Measurements from ENCODE around the gene GPC5. TPM values are rescaled to one million over a fixed set of nuclear protein-coding genes. Genes with fewer than 3 reads are reported as not detected.

Gene GPC5
- total and polyA plus RNA-seq, 4 donors = 0.51 to 22.4 (median 2.0) TPM

GRCh38 chr13:91523116-91523515 lies 124.7 kb downstream of the GPC5 start:
- TF ChIP-seq HNF4A (conservative IDR thresholded peaks at IDR 0.05) (no peak), TAF1 (conservative IDR thresholded peaks at IDR 0.05) (no peak), RXRA (IDR thresholded peaks at IDR 0.05) (no peak), NR2F2 (IDR thresholded peaks at IDR 0.05) (no peak), HNF4G (IDR thresholded peaks at IDR 0.05) (no peak), CTCF (IDR thresholded peaks at IDR 0.05; ENCODE audit: low read depth, low read length, missing input control) (no peak), GABPA (IDR thresholded peaks at IDR 0.05 in 1 of 2, conservative IDR thresholded peaks at IDR 0.05 in 1 of 2) (no peak), RAD21 (IDR thresholded peaks at IDR 0.05) (no peak), FOXA2 (IDR thresholded peaks at IDR 0.05) (no peak), SP1 (IDR thresholded peaks at IDR 0.05) (no peak)
- TF ChIP-seq, protein P1, sequence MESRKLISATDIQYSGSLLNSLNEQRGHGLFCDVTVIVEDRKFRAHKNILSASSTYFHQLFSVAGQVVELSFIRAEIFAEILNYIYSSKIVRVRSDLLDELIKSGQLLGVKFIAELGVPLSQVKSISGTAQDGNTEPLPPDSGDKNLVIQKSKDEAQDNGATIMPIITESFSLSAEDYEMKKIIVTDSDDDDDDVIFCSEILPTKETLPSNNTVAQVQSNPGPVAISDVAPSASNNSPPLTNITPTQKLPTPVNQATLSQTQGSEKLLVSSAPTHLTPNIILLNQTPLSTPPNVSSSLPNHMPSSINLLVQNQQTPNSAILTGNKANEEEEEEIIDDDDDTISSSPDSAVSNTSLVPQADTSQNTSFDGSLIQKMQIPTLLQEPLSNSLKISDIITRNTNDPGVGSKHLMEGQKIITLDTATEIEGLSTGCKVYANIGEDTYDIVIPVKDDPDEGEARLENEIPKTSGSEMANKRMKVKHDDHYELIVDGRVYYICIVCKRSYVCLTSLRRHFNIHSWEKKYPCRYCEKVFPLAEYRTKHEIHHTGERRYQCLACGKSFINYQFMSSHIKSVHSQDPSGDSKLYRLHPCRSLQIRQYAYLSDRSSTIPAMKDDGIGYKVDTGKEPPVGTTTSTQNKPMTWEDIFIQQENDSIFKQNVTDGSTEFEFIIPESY (IDR thresholded peaks at IDR 0.05) = no peak
- TF ChIP-seq, protein P2, sequence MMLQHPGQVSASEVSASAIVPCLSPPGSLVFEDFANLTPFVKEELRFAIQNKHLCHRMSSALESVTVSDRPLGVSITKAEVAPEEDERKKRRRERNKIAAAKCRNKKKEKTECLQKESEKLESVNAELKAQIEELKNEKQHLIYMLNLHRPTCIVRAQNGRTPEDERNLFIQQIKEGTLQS (IDR thresholded peaks at IDR 0.05) = no peak
- H3K9ac ChIP-seq (ENCODE audit: low read depth in 1 of 2, low read length in 2 of 2) = no peak overlapping the region
- H3K4me1 ChIP-seq (ENCODE audit: control insufficient read depth in 4 of 4, insufficient read depth in 4 of 4, low read length in 3 of 4) = no peaks in the 10 kb centered on the region
- H3K27me3 ChIP-seq (ENCODE audit: control insufficient read depth in 4 of 4, insufficient read depth in 4 of 4, low read length in 3 of 4) = no peaks in the 10 kb centered on the region
- DNase-seq (ENCODE audit: low spot score) = no peak
- WGBS = 88% methylated on average over 3 of the region's 3 CpGs
- no peaks in the 10 kb centered on the region for H3K36me3 ChIP-seq (ENCODE audit: control insufficient read depth in 4 of 4, insufficient read depth in 3 of 4, low read depth in 1 of 4, low read length in 3 of 4)
- no peak overlapping the region for H3K4me3 ChIP-seq (ENCODE audit: low read depth in 1 of 3, low read length in 3 of 3)
- no peak overlapping the region for H3K27ac ChIP-seq (ENCODE audit: low read depth in 1 of 2, low read length in 2 of 2)
- H3K9me3 ChIP-seq (ENCODE audit: control insufficient read depth in 4 of 4, low read length in 3 of 4) = no peaks in the 10 kb centered on the region

DNA sequence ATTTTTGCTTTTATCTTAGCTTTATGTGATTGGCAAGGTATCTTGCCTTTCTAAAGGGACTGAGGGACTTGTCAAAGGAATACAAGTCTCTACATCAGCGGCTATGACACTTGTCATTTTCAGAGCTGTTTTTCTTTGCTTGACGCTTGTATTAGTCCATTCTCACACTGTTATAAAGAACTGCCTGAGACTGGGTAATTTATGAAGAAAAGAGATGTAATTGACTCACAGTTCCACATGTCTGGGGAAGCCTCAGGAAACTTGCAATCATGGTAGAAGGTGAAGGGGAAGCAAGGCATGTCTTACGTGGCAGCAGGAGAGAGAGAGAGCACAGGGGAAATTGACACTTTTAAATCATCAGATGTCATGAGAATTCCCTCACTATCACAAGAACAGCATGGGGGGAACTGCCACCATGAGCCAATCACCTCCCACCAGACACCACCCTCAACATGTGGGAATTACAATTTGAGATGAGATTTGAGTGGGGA lies 128.2 kb downstream of the GPC5 start:
- no peak overlapping the region for H3K4me3 ChIP-seq (ENCODE audit: low read depth in 1 of 3, low read length in 3 of 3)
- 93% methylated on average over 3 of the region's 3 CpGs for WGBS

More for the DNA sequence above, 128.2 kb downstream of the GPC5 start:
- Histone ChIP-seq H3K4me1 (ENCODE audit: control insufficient read depth in 4 of 4, insufficient read depth in 4 of 4, low read length in 3 of 4) (no peaks in the 10 kb centered on the region), H3K36me3 (ENCODE audit: control insufficient read depth in 4 of 4, insufficient read depth in 3 of 4, low read depth in 1 of 4, low read length in 3 of 4) (no peaks in the 10 kb centered on the region), H3K27ac (ENCODE audit: low read depth in 1 of 2, low read length in 2 of 2) (no peak overlapping the region), H3K27me3 (ENCODE audit: control insufficient read depth in 4 of 4, insufficient read depth in 4 of 4, low read length in 3 of 4) (no peaks in the 10 kb centered on the region), H3K9me3 (ENCODE audit: control insufficient read depth in 4 of 4, low read length in 3 of 4) (no peaks in the 10 kb centered on the region), H3K9ac (ENCODE audit: low read depth in 1 of 2, low read length in 2 of 2) (no peak overlapping the region)
- no peak for DNase-seq (ENCODE audit: low spot score)
- TF ChIP-seq RAD21 (IDR thresholded peaks at IDR 0.05) (no peak), HNF4A (conservative IDR thresholded peaks at IDR 0.05) (no peak), FOXA2 (IDR thresholded peaks at IDR 0.05) (no peak), YY1 (IDR thresholded peaks at IDR 0.05) (no peak), SP1 (IDR thresholded peaks at IDR 0.05) (no peak), JUND (IDR thresholded peaks at IDR 0.05) (no peak), GABPA (IDR thresholded peaks at IDR 0.05 in 1 of 2, conservative IDR thresholded peaks at IDR 0.05 in 1 of 2) (no peak)
- TF ChIP-seq, protein P1 (IDR thresholded peaks at IDR 0.05) = no peak
- TF ChIP-seq, protein P2 (IDR thresholded peaks at IDR 0.05) = no peak
